ELR (cell line): ENCODE measurements around the gene SLIT3.

Experiments
- DNase-seq: peaks from one replicate; pipeline ENCODE4 v3.0.0-alpha.2; 2015; ENCODE audit warnings: low read depth

The SLIT3 gene

GRCh38 chr5:169080448-169080911 is 220.5 kb downstream of the SLIT3 start:
- DNase-seq = no peak

GRCh38 chr5:169079697-169080096 is 221.2 kb downstream of the SLIT3 start:
- DNase-seq = no peak

GRCh38 chr5:169074839-169075238 is 226.1 kb downstream of the SLIT3 start:
- DNase-seq = no peak

GRCh38 chr5:169072233-169072632 is 228.7 kb downstream of the SLIT3 start:
- no peak for DNase-seq

GRCh38 chr5:169070413-169070812 is 230.5 kb downstream of the SLIT3 start:
- no peak for DNase-seq

GRCh38 chr5:169067751-169068173 is 233.2 kb downstream of the SLIT3 start:
- no peak for DNase-seq

- DNase-seq = no peak
These were observed 235.5 kb downstream of the SLIT3 start for GRCh38 chr5:169065400-169065799.

GRCh38 chr5:169064093-169064492 is 236.8 kb downstream of the SLIT3 start:
- DNase-seq = no peak

GRCh38 chr5:169063316-169063953 is 237.5 kb downstream of the SLIT3 start:
- no peak for DNase-seq

GRCh38 chr5:169062690-169063089 is 238.2 kb downstream of the SLIT3 start:
- no peak for DNase-seq

- DNase-seq = no peak
These were observed 246.4 kb downstream of the SLIT3 start for GRCh38 chr5:169054506-169054905.

GRCh38 chr5:169052207-169052606 is 248.7 kb downstream of the SLIT3 start:
- no peak for DNase-seq

- no peak for DNase-seq
These were observed 249.6 kb downstream of the SLIT3 start for GRCh38 chr5:169051351-169051750.

GRCh38 chr5:169050636-169051035 is 250.3 kb downstream of the SLIT3 start:
- DNase-seq = no peak

GRCh38 chr5:169050146-169050571 is 250.8 kb downstream of the SLIT3 start:
- DNase-seq = no peak

GRCh38 chr5:169049712-169050111 is 251.2 kb downstream of the SLIT3 start:
- no peak for DNase-seq

GRCh38 chr5:169048181-169049125 is 252.5 kb downstream of the SLIT3 start:
- no peak for DNase-seq

GRCh38 chr5:169044962-169045361 is 256.0 kb downstream of the SLIT3 start:
- no peak for DNase-seq

- no peak for DNase-seq
These were observed 259.8 kb downstream of the SLIT3 start for GRCh38 chr5:169041180-169041579.

GRCh38 chr5:169039592-169039991 is 261.3 kb downstream of the SLIT3 start:
- no peak for DNase-seq

GRCh38 chr5:169037466-169037865 is 263.5 kb downstream of the SLIT3 start:
- DNase-seq = no peak

GRCh38 chr5:169036079-169036805 is 264.7 kb downstream of the SLIT3 start:
- no peak for DNase-seq
